Measurements from ENCODE around the gene DHRS4L2.
A peak's percentile ranks its signal among the peaks of the same experiment; 100 is the strongest.
"Not testable (repeated sequence)": the region's sequence is repeated elsewhere in the genome, so short reads cannot be mapped to it uniquely, and the experiment has no call there.

Gene DHRS4L2

DNA sequence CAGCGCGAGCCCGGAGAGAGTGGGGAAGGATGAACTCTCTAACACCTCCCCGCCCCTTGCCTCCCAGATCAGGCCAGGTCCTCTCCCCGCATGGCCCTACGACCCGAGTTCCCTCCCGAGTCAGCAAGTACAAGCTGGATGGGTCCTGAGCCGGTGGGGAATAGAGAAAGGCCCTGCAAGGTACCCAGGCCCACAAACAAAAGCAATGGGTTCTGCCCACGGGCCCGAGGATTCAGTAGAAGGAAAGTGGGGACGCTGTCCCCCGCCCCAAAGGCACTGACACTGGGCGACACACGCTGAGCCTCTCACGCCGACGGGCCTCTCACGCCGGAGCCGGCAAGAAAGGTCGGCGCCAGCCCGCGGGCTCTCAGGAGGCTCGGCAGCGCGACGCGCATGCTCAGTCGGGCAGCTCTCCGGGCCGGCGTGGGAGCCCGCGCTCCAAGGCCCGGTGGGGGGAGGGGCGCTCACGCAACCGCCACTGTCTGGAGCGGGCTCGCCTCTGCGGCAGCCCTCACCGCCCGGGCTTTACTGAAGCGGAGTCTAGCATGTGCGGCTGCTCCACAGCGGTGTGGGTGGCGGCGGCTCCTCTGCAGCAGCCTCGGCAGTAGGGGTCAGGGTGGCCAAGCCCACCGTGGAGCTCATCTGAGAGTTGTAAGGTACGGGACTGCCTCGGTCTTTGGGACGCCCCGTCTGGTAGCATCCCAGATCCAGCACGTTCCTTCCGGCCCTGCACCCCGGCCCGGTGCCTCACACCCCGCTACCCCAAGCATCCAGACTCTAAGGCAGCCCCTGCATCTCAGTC is 19.0 kb upstream of the DHRS4L2 start:
- not testable (repeated sequence) for H3K4me3 ChIP-seq (ENCODE audit: low read depth, low read length)
- DNase-seq (ENCODE audit: low read depth) = peak; percentile 19

DNA sequence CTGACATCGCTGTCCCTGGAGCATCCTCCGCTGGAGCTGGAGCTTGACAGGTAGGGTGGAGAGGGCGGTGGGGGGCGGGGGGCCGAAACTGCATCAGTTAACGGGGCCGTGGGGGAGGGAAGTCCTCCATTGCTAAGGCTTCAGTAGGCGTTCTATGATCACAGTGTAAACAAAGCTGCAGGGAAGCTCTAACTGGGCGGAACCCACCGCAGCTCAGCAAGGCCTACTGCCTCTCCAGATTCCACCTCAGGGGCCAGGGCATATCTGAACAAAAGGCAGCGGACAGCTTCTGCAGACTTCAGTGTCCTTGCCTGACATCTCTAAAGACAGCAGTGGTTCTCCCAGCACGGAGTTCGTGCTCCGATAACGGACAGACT is 18.5 kb upstream of the DHRS4L2 start:
- not testable (repeated sequence) for H3K4me3 ChIP-seq (ENCODE audit: low read depth, low read length)

DNA sequence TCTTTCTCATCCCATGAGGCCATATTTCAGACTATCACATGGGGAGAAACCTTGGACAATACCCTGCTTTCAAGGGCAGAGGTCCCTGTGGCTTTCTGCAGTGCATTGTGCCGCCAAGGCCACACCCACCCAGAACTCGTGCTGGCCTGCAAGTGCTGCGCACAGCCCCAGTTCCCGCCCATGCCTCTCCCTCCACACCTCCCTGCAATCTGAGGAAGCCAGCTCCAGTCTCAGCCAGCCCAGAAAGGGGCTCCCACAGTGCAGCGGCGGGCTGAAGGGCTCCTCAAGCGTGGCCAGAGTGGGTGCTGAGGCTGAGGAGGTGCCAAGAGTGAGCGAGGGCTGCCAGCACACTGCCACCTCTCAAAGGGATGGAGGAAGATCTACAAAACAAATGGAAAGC is 15.6 kb upstream of the DHRS4L2 start:
- H3K4me3 ChIP-seq (ENCODE audit: low read depth, low read length); DNase-seq (ENCODE audit: low read depth): not testable (repeated sequence)

More for the DNA sequence above, 18.5 kb upstream of the DHRS4L2 start:
- DNase-seq (ENCODE audit: low read depth) = not testable (repeated sequence)

DNA sequence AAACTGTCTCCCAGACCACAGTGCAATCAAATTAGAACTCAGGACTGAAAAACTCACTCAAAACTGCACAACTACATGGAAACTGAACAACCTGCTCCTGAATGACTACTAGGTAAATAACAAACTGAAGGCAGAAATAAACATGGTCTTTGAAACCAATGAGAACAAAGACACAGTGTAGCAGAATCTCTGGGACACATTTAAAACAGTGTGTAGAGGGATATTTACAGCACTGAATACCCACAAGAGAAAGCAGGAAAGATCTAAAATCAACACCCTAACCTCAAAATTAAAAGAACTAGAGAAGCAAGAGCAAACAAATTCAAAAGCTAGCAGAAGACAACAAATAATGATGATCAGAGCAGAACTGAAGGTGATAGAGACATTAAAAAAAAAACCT is 14.7 kb upstream of the DHRS4L2 start:
- H3K4me3 ChIP-seq (ENCODE audit: low read depth, low read length); DNase-seq (ENCODE audit: low read depth): not testable (repeated sequence)

DNA sequence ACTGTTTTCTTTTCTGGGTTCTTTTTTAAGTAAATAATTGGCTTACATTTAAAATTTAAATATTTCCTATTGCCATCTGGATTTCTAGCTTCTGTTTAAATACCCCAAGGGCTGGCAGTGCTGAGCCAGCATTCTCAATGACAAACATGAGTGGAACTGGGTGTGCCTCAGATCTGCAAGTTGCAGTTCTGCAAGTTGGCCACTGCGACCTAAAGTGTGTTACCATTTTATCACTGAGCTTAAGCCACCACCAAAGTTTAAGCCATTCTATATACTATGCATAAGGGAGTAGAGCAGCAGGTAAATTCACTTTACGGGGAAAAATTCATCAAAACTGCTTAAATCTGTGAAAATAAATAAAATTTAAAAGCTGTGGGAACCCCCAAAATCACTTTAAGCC is 11.5 kb upstream of the DHRS4L2 start:
- peak; percentile 26 for DNase-seq (ENCODE audit: low read depth)
- not testable (repeated sequence) for H3K4me3 ChIP-seq (ENCODE audit: low read depth, low read length)

DNA sequence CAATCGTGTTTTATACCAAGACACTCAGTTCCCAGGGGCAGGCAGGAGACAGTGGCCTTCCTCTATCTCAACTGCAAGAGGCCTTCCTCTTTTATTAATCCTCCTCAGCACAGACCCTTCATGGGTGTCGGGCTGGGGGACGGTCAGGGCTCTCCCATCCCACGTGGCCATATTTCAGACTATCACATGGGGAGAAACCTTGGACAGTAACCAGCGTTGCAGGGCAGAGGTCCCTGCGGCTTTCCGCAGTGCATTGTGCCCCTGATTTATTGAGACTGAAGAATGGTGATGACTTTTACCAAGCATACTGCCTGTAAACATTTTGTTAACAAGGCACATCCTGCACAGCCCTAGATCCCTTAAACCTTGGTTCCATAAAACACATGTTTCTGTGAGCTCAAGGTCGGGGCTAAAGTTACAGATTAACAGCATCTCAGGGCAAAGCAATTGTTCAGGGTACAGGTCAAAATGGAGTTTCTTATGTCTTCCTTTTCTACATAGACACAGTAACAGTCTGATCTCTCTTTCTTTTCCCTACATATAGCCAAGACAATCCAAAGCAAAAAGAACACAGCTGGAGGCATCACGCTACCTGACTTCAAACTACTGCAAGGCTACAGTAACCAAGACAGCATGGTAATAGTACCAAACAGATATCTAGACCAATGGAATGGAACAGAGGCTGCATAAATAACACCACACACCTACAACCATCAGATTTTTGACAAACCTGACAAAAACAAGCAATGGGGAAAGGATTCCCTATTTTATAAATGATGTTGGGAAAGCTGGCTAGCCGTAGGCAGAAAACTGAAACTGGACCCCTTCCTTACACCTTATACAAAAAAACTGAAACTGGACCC is 6.5 kb upstream of the DHRS4L2 start:
- not testable (repeated sequence) for DNase-seq (ENCODE audit: low read depth); H3K4me3 ChIP-seq (ENCODE audit: low read depth, low read length)

DNA sequence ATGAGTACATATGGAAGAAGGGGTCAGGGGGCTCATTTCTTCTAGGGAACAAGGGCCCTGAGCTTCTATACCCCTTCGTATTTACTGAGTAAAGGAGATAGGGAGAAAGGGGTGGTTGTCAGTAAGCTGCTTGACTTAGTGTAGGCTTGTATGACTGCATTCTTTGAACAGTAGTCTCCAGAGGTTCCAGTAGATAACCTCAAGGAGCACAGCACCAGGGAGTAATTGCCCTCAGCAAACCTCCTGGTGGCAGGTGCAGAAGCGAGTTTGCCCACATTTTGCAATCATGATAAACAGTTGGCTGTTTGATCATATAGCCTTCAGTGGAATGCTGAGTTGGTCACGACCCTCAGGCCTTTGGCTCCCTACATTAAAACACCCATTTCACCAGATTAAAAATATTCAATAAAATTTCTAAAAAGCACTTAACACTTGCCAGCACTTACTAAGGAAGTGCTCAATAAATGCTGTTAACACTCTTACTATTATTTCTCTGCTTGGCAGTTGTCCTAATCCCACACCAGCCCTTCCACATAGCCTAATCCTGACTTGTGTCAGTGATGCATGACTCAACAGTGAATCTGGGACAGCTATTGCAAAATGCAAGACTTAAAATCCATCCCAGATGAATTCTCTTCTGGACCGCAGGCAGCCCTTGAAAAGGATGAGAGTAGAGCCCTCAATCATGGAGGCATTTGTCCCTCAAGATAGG is 3.7 kb upstream of the DHRS4L2 start:
- DNase-seq (ENCODE audit: low read depth) = peak; percentile 11
- H3K4me3 ChIP-seq (ENCODE audit: low read depth, low read length) = no peak overlapping the region
- TF ChIP-seq POLR2A (IDR thresholded peaks at IDR 0.05; ENCODE audit: extremely low read depth, insufficient read length) (no peak), MYC (IDR thresholded peaks at IDR 0.05; ENCODE audit: low read depth, low read length) (no peak)
- TF ChIP-seq, protein P1, sequence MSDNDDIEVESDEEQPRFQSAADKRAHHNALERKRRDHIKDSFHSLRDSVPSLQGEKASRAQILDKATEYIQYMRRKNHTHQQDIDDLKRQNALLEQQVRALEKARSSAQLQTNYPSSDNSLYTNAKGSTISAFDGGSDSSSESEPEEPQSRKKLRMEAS (IDR thresholded peaks at IDR 0.05; ENCODE audit: low read depth, low read length) = no peak
- TF ChIP-seq, protein P2, sequence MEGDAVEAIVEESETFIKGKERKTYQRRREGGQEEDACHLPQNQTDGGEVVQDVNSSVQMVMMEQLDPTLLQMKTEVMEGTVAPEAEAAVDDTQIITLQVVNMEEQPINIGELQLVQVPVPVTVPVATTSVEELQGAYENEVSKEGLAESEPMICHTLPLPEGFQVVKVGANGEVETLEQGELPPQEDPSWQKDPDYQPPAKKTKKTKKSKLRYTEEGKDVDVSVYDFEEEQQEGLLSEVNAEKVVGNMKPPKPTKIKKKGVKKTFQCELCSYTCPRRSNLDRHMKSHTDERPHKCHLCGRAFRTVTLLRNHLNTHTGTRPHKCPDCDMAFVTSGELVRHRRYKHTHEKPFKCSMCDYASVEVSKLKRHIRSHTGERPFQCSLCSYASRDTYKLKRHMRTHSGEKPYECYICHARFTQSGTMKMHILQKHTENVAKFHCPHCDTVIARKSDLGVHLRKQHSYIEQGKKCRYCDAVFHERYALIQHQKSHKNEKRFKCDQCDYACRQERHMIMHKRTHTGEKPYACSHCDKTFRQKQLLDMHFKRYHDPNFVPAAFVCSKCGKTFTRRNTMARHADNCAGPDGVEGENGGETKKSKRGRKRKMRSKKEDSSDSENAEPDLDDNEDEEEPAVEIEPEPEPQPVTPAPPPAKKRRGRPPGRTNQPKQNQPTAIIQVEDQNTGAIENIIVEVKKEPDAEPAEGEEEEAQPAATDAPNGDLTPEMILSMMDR (IDR thresholded peaks at IDR 0.05; ENCODE audit: low read depth, low read length) = no peak

DNA sequence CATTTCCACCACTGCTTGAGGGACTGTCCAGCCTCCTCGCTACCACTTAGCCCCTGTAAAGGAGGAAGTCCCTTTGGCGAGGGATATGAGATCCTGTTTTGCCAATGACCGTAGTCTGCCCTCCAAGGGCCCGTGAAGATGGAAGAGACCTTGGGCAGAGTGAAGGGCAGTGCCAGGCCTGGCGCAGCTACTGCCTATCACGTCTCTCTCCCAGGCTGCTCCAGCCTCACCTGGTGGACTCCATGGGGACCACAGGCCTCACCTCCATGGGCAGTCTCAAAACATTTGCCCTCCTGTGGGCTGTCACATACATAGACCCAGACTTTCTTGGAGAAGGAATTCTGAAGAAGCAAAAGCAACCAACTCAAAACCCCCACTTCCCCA is 514 bp upstream of the DHRS4L2 start:
- not testable (repeated sequence) for H3K4me3 ChIP-seq (ENCODE audit: low read depth, low read length)
- peak; percentile 20 for DNase-seq (ENCODE audit: low read depth)

DNA sequence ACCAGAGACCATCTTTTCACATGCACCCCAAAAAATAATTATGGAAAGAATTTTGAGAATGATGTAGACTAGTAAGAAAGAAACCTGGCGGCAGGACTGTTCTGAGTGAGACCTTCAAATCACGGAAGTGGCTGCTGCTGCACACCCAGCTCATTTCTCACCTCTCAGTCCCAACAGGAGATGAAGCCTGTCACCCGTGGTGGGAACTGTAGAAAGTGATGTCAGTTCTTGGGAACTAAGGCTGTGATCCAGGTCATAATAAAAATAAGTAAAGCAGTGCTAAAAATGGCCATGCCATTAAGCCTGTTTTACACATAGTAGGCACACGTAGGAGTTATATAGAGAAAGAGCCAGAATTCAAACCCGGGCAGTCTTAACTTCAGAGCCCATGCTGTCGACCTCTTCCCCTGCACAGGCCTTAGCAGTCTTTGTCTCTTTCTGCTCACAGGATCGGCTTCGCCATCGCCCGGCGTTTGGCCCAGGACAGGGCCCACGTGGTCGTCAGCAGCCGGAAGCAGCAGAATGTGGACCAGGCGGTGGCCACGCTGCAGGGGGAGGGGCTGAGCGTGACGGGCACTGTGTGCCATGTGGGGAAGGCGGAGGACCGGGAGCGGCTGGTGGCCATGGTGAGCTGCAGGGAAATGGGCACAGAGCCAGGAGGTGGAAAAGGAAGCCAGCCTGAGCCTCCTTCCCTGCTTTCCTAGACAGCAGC is 1.2 kb downstream of the DHRS4L2 start:
- not testable (repeated sequence) for DNase-seq (ENCODE audit: low read depth); H3K4me3 ChIP-seq (ENCODE audit: low read depth, low read length)

DNA sequence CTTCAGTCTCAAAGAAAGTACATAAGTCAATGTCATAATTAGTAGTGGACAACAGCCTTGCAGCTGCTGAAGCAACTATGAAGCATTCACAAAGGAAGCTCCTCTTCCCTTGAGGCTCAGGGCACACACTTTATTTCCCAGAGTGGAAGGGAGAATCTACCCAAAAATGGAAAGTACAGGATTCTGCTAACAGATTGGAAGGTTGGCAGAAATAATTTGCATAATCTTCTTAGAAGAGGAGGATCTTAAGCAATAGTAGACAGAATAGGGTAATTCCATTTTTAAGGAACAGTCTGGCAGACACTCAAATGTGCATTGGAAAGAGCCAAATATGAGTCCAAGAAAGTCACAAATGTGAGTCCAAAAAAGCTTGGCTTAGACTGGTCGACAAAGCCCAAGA is 2.2 kb downstream of the DHRS4L2 start:
- not testable (repeated sequence) for DNase-seq (ENCODE audit: low read depth); H3K4me3 ChIP-seq (ENCODE audit: low read depth, low read length)

DNA sequence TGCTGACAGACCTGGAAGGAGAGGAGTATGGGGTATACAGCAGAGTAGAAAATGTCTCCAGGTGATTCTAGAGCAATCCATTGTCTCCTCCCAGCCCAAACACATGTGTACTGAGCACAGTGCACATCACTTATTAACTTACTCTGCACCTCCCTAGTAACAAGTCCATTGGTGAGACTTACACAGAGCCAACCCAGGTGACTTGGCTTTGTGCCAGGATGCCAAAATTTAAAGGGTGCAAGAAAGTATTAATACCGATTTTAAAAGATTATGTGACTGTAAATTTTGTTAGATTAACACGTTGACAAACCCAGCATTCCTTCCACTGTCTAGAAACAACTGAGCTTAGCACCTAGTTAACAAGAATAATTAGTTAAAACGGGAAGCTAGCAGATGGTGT is 4.3 kb downstream of the DHRS4L2 start:
- not testable (repeated sequence) for H3K4me3 ChIP-seq (ENCODE audit: low read depth, low read length); DNase-seq (ENCODE audit: low read depth)

DNA sequence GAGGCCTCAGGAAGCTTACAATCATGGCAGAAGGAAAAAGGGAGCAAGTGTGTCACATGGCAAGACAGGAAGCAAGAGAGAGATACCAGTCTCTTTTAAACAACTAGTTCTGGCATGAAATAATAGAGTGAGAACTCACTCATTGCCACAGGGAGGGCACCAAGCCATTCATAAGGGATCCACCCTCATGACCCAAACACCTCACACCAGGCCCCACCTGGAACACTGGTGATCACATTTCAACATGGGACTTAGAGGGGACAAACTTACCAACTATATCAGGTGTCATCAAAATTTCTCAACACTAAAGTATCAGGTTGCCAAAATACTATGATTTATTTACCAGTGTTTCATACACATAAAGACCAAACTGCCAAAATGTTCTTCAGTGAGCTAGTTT is 7.3 kb downstream of the DHRS4L2 start:
- not testable (repeated sequence) for H3K4me3 ChIP-seq (ENCODE audit: low read depth, low read length); DNase-seq (ENCODE audit: low read depth)

DNA sequence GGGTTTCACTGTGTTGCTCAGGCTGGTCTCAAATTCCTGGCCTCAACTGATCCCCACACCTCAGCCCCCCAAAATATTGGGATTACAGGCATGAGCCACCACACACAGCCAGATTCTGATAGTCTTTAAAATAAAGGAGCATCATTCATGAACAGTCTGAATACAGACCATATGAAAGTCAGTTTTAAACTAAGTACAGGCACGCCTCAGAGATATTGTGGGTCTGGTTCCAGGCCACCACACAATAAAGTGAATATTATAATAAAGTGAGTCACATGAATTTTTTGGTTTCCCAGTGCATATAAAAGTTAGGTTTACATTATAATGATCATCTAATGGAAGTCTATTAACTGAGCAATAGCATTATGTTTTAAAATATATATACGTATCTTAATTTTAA is 8.1 kb downstream of the DHRS4L2 start:
- not testable (repeated sequence) for H3K4me3 ChIP-seq (ENCODE audit: low read depth, low read length); DNase-seq (ENCODE audit: low read depth)

DNA sequence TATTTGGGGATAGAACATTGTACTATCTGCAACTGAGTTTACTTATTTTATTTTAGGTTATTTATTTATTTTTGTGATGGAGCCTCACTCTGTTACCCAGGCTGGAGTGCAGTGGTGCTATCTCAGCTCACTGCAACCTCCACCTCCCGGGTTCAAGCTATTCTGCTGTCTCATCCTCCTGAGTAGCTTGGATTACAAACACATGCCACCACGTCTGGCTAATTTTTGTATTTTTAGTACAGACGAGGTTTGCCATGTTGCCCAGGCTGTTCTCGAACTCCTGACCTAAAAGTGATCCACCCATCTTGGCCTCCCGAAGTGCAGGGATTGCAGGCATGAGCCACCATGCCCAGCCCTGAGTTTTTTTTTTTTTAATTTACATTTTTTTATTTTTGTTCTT is 10.9 kb downstream of the DHRS4L2 start:
- not testable (repeated sequence) for DNase-seq (ENCODE audit: low read depth); H3K4me3 ChIP-seq (ENCODE audit: low read depth, low read length)

DNA sequence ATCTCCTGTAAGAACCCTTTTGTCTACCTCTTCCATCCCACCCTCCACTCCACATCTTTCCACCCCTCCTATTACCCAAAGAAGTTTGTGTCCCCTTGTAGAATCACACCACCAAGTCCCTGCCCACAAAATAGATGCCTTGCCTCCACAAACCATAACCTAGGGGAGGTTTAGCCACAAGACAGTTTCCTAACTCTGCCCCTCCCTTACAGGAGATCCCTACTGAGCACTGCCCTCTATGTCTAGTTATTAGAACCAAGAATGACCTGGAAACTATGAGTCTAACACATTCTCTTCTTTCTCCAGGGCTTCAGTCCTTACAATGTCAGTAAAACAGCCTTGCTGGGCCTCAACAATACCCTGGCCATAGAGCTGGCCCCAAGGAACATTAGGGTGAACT is 12.3 kb downstream of the DHRS4L2 start:
- DNase-seq (ENCODE audit: low read depth) = peak; percentile 50
- not testable (repeated sequence) for H3K4me3 ChIP-seq (ENCODE audit: low read depth, low read length)

DNA sequence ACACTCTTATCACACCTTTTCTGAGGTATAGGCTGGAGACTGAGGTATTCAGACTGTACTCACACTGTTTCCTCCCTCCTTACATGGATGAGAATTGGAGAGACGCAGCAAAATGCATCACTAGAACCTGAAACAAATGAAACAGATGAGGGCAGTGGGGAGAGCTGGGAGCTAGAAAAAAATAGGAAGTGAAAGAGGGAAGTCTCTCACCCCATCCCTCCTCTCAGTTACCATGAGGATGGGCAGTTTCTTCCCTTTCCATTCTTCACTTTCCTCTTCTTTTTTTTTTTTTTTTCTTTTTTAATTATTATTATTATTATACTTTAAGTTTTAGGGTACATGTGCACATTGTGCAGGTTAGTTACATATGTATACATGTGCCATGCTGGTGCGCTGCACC is 12.9 kb downstream of the DHRS4L2 start:
- H3K4me3 ChIP-seq (ENCODE audit: low read depth, low read length) = not testable (repeated sequence)
- DNase-seq (ENCODE audit: low read depth) = peak; percentile 54

DNA sequence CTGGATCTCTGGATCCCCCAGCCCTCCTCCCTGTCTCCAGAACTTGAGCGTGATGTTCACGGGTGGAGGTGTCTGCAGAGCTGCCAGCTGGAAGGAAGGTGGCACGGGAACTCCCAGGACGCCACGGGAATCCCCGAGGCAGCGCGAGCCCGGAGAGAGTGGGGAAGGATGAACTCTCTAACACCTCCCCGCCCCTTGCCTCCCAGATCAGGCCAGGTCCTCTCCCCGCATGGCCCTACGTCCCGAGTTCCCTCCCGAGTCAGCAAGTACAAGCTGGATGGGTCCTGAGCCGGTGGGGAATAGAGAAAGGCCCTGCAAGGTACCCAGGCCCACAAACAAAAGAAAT is 17.7 kb downstream of the DHRS4L2 start:
- not testable (repeated sequence) for DNase-seq (ENCODE audit: low read depth); H3K4me3 ChIP-seq (ENCODE audit: low read depth, low read length)

Data from NB4 (cell line).